GM10248 (cell line): Measurements from ENCODE around the gene SLC23A1.

Source experiments
- CTCF ChIA-PET: fragments of 300-600 bp; sonication (Branson Sonifier 250); formaldehyde crosslinking; extraction: SDS; loops from one replicate; lab custom pipeline; 2021; ENCODE audit warnings: antibody characterized with exemption; lab: Yijun Ruan, JAX
- POLR2A ChIA-PET: fragments of 350-650 bp; sonication (Branson Sonifier 250); formaldehyde crosslinking; extraction: SDS; loops from one replicate; lab custom pipeline; 2020; ENCODE audit warnings: antibody characterized with exemption; lab: Yijun Ruan, JAX
- DNase-seq: peaks from one replicate; pipeline ENCODE4 v3.0.0; 2012; ENCODE audit errors: extremely low spot score
- CTCF ChIP-seq: IDR thresholded peaks from 2 replicates; pipeline ENCODE4 v1.5.1; 2012; ENCODE audit warnings: mild to moderate bottlenecking, low read depth; ENCODE audit errors: extremely low read depth, missing control alignments, control extremely low read depth

SLC23A1 gene

GRCh38 chr5:139377226-139377625 lies 5.9 kb downstream of the SLC23A1 start:
- CTCF ChIA-PET, result interaction anchor here (1.5 to 1.6 kb wide), 2 partner anchors 9 to 15 kb away, joined by 5 to 8 read pairs; no protein-coding TSS in a partner anchor
- POLR2A ChIA-PET, result interaction anchor here (0.8 to 1.1 kb wide), 2 partner anchors 10 to 14 kb away, joined by 3 to 4 read pairs; no protein-coding TSS in a partner anchor
- TF ChIP-seq CTCF, result no peak
- no peak for DNase-seq

GRCh38 chr5:139376364-139376763 lies 6.7 kb downstream of the SLC23A1 start:
- ChIA-PET POLR2A (interaction anchor here (0.6 kb wide), 1 partner anchor 89 kb away, joined by 10 read pairs; no protein-coding TSS in a partner anchor), CTCF (interaction anchor here (1.5 to 2.5 kb wide), 2 partner anchors 14 to 15 kb away, joined by 8 to 16 read pairs; partner anchors contain the start of gene MZB1)

GRCh38 chr5:139374909-139375308 lies 8.2 kb downstream of the SLC23A1 start:
- TF ChIP-seq CTCF, result no peak
- ChIA-PET POLR2A (no interaction called here), CTCF (interaction anchor here (1.2 to 2.5 kb wide), 3 partner anchors 13 to 17 kb away, joined by 3 to 16 read pairs (median 4); partner anchors contain the start of gene MZB1)
- DNase-seq, result no peak

More at GRCh38 chr5:139376364-139376763, 6.7 kb downstream of the SLC23A1 start:
- no peak for TF ChIP-seq CTCF
- DNase-seq, result no peak

GRCh38 chr5:139371482-139372435 lies 11.3 kb downstream of the SLC23A1 start:
- CTCF ChIA-PET, result interaction anchor here (0.9 to 1.5 kb wide), 3 partner anchors 10 to 32 kb away, joined by 3 read pairs; no protein-coding TSS in a partner anchor
- POLR2A ChIA-PET, result no interaction called here
- DNase-seq, result no peak
- no peak for TF ChIP-seq CTCF

- ChIA-PET CTCF (interaction anchor here (0.7 to 1.5 kb wide), 6 partner anchors 9 to 579 kb away, joined by 3 to 4 read pairs (median 3); partner anchors contain the start of gene SLC23A1), POLR2A (interaction anchor here (1.0 to 1.6 kb wide), 2 partner anchors 16 to 19 kb away, joined by 3 to 4 read pairs; no protein-coding TSS in a partner anchor)
- TF ChIP-seq CTCF, result no peak
- DNase-seq, result no peak
Measured at GRCh38 chr5:139369181-139369580, 13.9 kb downstream of the SLC23A1 start.

- POLR2A ChIA-PET, result interaction anchor here (1.6 kb wide), 1 partner anchor 19 kb away, joined by 4 read pairs; no protein-coding TSS in a partner anchor
- CTCF ChIA-PET, result interaction anchor here (1.1 to 1.5 kb wide), 3 partner anchors 12 to 579 kb away, joined by 3 read pairs; no protein-coding TSS in a partner anchor
- TF ChIP-seq CTCF, result peak; percentile 2
- no peak for DNase-seq
Measured at GRCh38 chr5:139368613-139369012, 14.5 kb downstream of the SLC23A1 start.
